Cardiac fibroblast (primary cell): ENCODE results near the gene HP1BP3.

Experiments used
- DNase-seq, 2 donors: peaks; one replicate each; pipeline versions ENCODE4 v3.0.0 to v3.0.0-alpha.2; 2010; ENCODE audit warnings: low read depth in 2 of 2
- H3K4me3 ChIP-seq, 2 donors: replicated peaks in 1 of 2; 1 replicate in 1 of 2; 2 replicates in 1 of 2; pipeline ENCODE4 v1.5.1; 2011; ENCODE audit warnings: low read depth in 2 of 2, low read length in 2 of 2, mild to moderate bottlenecking in 2 of 2, moderate library complexity in 1 of 2
- TF ChIP-seq, protein P1 (sequence below): IDR thresholded peaks from one replicate; pipeline ENCODE4 v1.5.1; 2011; ENCODE audit warnings: low read depth, mild to moderate bottlenecking, low read length, inconsistent platforms

The HP1BP3 gene

DNA sequence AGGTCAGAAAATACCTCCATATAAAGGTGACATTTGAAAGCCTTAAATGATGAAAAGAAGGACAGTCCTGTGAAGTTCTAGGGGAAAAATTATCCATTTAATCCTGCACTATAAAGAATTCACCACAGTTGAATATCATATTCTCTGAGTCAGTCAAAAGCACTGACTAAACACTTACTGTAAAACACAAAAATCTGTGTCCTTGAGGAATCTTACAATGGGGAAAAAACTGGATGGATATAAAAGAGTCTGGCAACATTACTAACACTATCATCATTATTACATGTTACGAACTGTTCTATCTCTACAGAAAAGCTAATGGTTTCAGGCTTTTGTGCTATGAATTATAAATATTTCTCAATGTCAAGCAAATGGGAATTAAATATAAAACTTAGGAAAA lies 42.4 kb upstream of the HP1BP3 start:
- DNase-seq, result no peak
- no peak overlapping the region for H3K4me3 ChIP-seq
- TF ChIP-seq, protein P1, sequence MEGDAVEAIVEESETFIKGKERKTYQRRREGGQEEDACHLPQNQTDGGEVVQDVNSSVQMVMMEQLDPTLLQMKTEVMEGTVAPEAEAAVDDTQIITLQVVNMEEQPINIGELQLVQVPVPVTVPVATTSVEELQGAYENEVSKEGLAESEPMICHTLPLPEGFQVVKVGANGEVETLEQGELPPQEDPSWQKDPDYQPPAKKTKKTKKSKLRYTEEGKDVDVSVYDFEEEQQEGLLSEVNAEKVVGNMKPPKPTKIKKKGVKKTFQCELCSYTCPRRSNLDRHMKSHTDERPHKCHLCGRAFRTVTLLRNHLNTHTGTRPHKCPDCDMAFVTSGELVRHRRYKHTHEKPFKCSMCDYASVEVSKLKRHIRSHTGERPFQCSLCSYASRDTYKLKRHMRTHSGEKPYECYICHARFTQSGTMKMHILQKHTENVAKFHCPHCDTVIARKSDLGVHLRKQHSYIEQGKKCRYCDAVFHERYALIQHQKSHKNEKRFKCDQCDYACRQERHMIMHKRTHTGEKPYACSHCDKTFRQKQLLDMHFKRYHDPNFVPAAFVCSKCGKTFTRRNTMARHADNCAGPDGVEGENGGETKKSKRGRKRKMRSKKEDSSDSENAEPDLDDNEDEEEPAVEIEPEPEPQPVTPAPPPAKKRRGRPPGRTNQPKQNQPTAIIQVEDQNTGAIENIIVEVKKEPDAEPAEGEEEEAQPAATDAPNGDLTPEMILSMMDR, result no peak

DNA sequence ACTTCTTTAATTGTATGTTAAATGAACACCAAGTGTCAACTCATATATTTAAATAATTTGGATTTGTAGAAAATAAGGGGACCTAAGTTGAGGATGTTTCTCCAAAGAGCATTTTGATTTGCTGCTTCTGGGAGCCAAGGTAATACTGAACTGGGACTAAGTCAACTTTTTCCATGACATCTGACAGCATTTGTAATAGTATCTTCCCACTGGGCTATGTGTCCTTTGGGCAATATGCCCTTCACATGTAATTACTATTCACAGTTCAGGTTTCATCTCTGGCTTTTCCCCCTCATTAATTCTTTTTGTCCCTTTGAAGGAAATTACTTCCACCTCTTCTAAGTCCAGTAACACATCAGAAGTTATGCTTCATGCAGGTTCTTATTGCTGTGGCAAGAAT lies 36.7 kb upstream of the HP1BP3 start:
- DNase-seq, result no peak
- H3K4me3 ChIP-seq, result no peak overlapping the region
- TF ChIP-seq, protein P1, result no peak

DNA sequence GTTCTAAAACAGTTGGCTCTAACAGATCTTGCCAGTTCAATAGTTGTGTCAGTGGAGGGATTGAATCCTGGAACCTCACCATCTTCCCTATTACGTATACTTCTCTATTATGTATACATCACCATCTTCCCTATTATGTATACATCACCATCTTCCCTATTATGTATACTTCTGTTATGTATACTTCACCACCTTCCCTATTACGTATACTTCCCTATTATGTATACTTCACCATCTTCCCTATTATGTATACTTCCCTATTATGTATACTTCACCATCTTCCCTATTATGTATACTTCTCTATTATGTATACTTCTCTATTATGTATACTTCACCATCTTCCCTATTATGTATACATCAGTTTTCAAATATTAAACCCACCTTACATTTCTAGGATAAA lies 34.4 kb upstream of the HP1BP3 start:
- DNase-seq, result no peak
- TF ChIP-seq, protein P1, result no peak

DNA sequence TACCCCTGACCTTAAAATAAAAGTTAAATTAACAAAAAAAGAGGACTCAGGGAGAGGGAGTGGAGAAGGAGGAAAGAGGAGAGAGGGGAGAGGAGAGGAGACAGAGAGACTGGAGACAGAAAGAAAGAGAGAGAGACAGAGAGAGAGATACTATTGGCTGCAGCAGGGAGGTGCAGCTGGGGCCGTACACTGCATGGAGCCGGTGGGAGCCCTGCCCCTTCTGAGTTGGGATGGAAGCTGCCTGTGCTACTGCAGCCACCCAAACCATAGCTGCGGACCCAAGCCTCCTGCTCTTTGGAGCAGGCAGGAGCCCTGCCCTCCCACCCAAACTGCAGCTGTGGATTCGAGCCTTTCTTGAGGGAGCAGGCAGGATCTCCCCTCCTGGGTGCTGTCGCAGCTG lies 32.7 kb upstream of the HP1BP3 start:
- no peak for DNase-seq
- no peak overlapping the region for H3K4me3 ChIP-seq
- TF ChIP-seq, protein P1, result no peak

More for the DNA sequence above, 34.4 kb upstream of the HP1BP3 start:
- H3K4me3 ChIP-seq, result no peak overlapping the region

DNA sequence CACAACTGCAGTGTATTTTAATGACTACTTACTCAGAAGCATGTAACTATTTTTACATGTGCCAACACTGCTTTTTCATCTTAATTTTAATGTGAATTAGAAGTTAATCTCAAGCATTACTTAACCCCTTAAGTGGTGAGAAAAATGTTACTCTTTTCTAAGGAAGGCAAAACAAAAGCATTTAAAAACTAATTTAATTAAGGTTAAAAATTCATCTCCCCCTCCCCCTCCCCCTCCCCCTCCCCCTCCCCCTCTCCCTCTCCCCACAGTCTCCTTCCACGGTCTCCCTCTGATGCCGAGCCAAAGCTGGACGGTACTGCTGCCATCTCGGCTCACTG lies 27.4 kb upstream of the HP1BP3 start:
- DNase-seq, result no peak
- TF ChIP-seq, protein P1, result no peak
- no peak overlapping the region for H3K4me3 ChIP-seq

DNA sequence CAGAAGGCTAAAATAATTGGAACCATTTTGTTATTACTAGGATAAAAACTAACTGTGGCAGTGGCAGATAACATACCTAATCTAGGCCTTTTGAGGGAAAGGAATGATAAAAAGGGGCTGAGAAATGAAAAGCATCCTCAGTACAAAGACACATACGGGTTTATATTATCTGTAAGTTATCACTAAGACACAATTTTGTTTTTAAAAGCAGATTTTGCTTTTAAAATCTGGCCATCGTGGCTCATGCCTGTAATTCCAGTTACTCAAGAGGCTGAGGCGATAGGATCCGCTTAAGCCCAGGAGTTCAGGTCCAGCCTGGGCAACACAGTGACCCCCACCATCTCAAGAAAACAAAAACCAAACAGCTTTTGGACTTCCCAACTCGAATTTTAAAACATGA lies 24.8 kb upstream of the HP1BP3 start:
- TF ChIP-seq, protein P1, result no peak
- DNase-seq, result no peak
- no peak overlapping the region for H3K4me3 ChIP-seq

DNA sequence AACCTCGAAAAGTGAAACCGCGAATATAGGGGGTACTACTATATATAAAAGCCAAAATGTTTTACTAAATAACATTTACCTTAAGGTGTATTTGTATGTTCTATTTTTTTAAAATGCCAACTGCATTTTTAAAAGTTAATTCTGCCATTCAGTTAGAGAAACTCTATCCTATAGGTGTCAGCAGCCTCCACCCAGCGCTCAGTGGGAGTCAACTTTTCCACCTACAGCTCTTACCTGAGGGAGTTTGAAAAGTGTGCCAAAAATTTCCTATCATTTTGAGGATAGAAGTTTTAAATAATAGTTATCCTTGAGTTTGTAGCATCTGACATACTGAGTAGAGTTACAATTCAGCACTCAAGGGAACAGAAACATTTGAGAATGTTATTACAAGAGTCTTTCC lies 6.1 kb upstream of the HP1BP3 start:
- no peak for DNase-seq
- TF ChIP-seq, protein P1, result no peak
- H3K4me3 ChIP-seq, result no peak overlapping the region
